Fibroblast of the aortic adventitia (primary cell): ENCODE data around the gene CAPN2. TPM values are rescaled to one million over a fixed set of nuclear protein-coding genes. Genes with fewer than 3 reads are reported as not detected.

Source experiments
- DNase-seq: peaks from one replicate; pipeline ENCODE4 v3.0.0-alpha.2; 2010; ENCODE audit warnings: low read depth
- H3K4me3 ChIP-seq: 2 replicates; pipeline ENCODE4 v1.5.1; 2011; ENCODE audit warnings: low read depth, mild to moderate bottlenecking, control low read depth, low read length, moderate library complexity
- total RNA-seq: library from RNA; depleted of rRNA; stranded (reverse); fragments of >200 nt; gene quantifications from 2 replicates; pipeline ENCODE4 v1.2.3, GENCODE V29; 2012; ENCODE audit warnings: low replicate concordance
- TF ChIP-seq, protein P1 (sequence below): IDR thresholded peaks from 2 replicates; pipeline ENCODE4 v1.5.1; 2011; ENCODE audit warnings: mild to moderate bottlenecking, low read length, control low read depth, inconsistent platforms; ENCODE audit not compliant: insufficient read depth

The CAPN2 gene
- total RNA-seq, 1 donor, result 481 TPM

DNA sequence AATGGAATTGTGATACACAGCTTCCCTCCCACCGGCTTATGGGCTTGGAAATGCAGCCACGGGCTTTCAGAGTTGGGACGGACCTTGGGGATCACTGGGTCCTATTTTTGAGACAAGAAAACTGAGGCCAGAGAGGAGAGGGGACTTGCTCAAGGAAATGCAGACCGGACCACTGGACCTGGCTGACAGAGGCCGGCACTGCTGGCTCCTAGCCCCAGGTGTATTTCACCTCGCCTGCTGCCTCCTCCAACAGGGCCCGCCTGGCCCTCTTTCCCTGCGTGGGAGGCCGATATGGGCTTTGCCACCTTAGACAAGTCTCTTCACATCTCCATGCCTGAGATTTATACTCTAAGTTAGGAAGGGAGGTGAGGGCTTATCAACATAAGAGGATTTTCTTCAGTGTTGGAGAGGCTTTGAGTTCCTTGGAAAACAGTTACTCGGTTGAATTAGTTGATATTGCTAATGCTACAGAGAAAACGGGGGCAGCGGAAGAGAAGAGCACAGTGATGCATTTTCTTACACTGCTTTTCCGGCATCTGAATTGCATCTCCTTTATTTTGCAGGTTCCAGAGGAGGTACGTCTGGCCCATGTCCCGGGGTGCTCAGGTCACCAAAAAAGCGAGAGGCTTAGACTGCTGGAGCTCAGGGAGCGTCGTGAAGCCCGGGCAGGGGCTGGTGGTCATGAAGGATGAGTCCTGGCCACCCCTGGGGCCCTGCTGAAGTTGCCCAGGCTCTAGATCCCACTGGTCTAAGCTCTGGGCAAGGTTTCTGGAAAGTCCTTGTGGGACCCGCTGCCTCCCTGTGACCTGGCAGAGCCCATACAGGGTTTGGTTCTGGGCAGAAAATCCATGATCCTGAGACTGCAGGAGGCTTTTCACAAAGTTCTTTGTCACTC lies 44.7 kb downstream of the CAPN2 start:
- no peak overlapping the region for H3K4me3 ChIP-seq
- DNase-seq, result no peak
- TF ChIP-seq, protein P1, sequence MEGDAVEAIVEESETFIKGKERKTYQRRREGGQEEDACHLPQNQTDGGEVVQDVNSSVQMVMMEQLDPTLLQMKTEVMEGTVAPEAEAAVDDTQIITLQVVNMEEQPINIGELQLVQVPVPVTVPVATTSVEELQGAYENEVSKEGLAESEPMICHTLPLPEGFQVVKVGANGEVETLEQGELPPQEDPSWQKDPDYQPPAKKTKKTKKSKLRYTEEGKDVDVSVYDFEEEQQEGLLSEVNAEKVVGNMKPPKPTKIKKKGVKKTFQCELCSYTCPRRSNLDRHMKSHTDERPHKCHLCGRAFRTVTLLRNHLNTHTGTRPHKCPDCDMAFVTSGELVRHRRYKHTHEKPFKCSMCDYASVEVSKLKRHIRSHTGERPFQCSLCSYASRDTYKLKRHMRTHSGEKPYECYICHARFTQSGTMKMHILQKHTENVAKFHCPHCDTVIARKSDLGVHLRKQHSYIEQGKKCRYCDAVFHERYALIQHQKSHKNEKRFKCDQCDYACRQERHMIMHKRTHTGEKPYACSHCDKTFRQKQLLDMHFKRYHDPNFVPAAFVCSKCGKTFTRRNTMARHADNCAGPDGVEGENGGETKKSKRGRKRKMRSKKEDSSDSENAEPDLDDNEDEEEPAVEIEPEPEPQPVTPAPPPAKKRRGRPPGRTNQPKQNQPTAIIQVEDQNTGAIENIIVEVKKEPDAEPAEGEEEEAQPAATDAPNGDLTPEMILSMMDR, result no peak

DNA sequence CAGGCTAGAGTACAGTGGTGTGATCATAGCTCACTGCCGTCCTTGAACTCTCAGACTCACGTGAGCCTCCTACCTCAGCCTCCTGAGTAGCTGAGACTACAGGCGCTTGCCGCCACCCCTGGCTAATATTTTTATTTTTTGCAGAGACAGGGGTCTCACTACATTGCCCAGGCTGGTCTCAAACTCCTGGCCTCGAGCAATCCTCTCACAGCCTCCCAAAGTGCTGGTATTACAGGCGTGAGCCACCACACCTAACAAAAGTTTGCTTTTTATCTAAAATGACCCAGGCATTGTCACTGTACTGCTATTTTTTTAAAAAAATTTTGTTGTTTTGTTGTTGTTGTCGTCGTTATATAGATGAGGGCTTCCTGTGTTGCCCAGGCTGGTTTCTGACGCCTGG lies 46.4 kb downstream of the CAPN2 start:
- no peak for DNase-seq
- H3K4me3 ChIP-seq, result no peak overlapping the region
- TF ChIP-seq, protein P1, result no peak

DNA sequence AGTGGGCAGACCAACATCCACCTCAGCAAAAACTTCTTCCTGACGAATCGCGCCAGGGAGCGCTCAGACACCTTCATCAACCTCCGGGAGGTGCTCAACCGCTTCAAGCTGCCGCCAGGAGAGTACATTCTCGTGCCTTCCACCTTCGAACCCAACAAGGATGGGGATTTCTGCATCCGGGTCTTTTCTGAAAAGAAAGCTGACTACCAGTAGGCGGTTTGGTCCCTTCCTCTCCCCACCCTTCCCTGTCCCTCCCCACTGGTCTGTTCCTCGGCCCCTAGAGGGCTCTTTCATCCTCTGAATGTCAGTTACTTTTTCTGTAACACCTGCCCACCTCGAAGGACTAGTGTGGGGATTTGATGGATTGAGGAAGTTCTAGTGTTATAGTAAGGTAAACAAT lies 46.9 kb downstream of the CAPN2 start:
- TF ChIP-seq, protein P1, result no peak
- DNase-seq, result no peak
- H3K4me3 ChIP-seq, result no peak overlapping the region

DNA sequence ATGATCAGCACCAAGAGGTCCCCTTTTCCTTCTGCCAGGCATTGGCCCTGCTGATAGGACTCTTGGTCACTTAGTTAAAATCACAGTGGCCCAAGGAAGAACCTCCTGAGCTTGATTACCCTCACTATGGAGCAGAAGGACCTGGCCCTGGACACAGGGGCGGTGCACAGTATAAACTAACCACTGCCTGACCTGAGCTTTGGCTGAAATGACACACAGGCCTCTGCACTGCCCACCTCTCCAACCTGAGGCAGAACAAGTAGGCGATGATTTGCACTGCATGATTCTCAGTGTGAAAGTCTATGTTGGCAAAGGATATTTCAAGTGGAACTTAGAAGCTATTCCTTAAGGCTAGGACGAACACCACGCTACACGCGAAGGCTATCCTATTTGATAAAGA lies 48.5 kb downstream of the CAPN2 start:
- TF ChIP-seq, protein P1, result no peak
- DNase-seq, result no peak

DNA sequence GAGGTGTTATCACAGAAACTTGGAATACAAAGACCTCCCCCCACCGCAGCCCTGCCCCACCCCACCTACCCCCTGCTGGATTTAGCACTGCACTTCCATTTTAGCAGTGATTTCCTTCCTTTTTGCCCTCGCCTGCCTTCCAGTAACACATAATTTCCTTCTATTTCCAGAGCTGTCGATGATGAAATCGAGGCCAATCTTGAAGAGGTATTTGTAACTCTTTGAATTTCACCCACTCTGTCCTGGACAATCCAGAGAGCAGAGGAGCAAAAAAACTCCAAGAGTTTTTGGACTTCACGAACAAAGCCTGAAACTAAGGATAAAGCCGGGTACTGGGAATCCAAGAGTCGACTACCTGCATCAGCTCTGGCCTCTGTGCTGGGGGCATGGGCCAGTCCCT lies 49.1 kb downstream of the CAPN2 start:
- H3K4me3 ChIP-seq, result no peak overlapping the region
- TF ChIP-seq, protein P1, result no peak
- DNase-seq, result peak; percentile 75

More for the DNA sequence above, 48.5 kb downstream of the CAPN2 start:
- no peak overlapping the region for H3K4me3 ChIP-seq

DNA sequence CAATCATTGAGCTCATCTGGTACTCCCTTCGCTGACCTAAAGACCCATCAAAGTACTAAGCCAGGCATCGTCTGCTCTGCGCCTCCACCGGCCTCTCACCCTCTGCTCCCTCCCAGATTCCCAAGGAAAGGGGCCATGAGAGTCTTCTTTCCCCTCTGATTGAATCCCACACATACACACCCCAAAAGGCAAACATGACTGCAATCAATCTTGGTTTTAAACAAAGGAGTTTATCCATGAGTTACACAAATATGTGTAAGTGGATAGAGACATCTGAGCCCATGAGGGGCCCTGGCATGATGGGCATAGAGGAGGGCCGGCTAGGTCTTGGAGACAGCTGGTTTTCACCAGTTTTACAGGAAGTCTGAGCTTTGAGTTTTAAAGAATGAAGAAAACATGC lies 50.9 kb downstream of the CAPN2 start:
- H3K4me3 ChIP-seq, result no peak overlapping the region
- TF ChIP-seq, protein P1, result no peak
- DNase-seq, result no peak
